Hepatocyte (in vitro differentiated cells): Measurements from ENCODE around the gene AMBRA1. TPM values are rescaled to one million over a fixed set of nuclear protein-coding genes. Genes with fewer than 3 reads are reported as not detected.

Experiments used
- DNase-seq: peaks from one replicate; pipeline ENCODE4 v3.0.0-alpha.2; 2016; ENCODE audit warnings: low spot score
- H2AFZ ChIP-seq: fragments of 200-600 bp; sonication (generic); 2 replicates; pipeline ENCODE4 v1.6.0; 2016; ENCODE audit warnings: antibody characterized with exemption, mild to moderate bottlenecking
- H3K27ac ChIP-seq: fragments of 200-600 bp; sonication (generic); 2 replicates; pipeline ENCODE4 v1.5.1; 2016; ENCODE audit warnings: mild to moderate bottlenecking
- H3K27me3 ChIP-seq: fragments of 200-600 bp; sonication (generic); 2 replicates; pipeline ENCODE4 v1.6.1; 2016
- H3K36me3 ChIP-seq: fragments of 200-600 bp; sonication (generic); replicated peaks from 2 replicates; pipeline ENCODE4 v1.5.1; 2016; ENCODE audit warnings: low read depth; ENCODE audit not compliant: insufficient read depth
- H3K4me1 ChIP-seq: fragments of 200-600 bp; sonication (generic); 2 replicates; pipeline ENCODE4 v1.5.1; 2016; ENCODE audit warnings: mild to moderate bottlenecking, moderate library complexity; ENCODE audit not compliant: insufficient read depth
- H3K4me2 ChIP-seq: fragments of 200-600 bp; sonication (generic); 2 replicates; pipeline ENCODE4 v1.6.0; 2016
- H3K4me3 ChIP-seq: fragments of 200-600 bp; sonication (generic); 2 replicates; pipeline ENCODE4 v1.5.1; 2016; ENCODE audit warnings: mild to moderate bottlenecking
- H3K79me2 ChIP-seq: fragments of 200-600 bp; sonication (generic); 2 replicates; pipeline ENCODE4 v1.6.0; 2017; ENCODE audit warnings: mild to moderate bottlenecking
- H3K9me2 ChIP-seq: fragments of 200-600 bp; sonication (generic); replicated peaks from 2 replicates; pipeline ENCODE4 v1.6.0; 2017; ENCODE audit warnings: mild to moderate bottlenecking; ENCODE audit not compliant: insufficient read depth
- H3K9me3 ChIP-seq: fragments of 200-600 bp; sonication (generic); 2 replicates; pipeline ENCODE4 v1.5.1; 2016; ENCODE audit warnings: low read depth, mild to moderate bottlenecking
- H4K20me1 ChIP-seq: fragments of 200-600 bp; sonication (generic); 2 replicates; pipeline ENCODE4 v1.6.0; 2016; ENCODE audit warnings: mild to moderate bottlenecking; ENCODE audit not compliant: insufficient read depth, poor library complexity, severe bottlenecking
- CTCF ChIP-seq: fragments of 200-600 bp; sonication (generic); IDR thresholded peaks from 2 replicates; pipeline ENCODE4 v1.5.1; 2016; ENCODE audit warnings: antibody characterized with exemption, mild to moderate bottlenecking; ENCODE audit not compliant: poor library complexity
- EZH2 ChIP-seq: fragments of 200-600 bp; sonication (generic); IDR thresholded peaks from 2 replicates; pipeline ENCODE4 v1.6.1; 2016; ENCODE audit warnings: antibody characterized with exemption, mild to moderate bottlenecking, borderline replicate concordance
- EZH2phosphoT487 ChIP-seq: fragments of 200-600 bp; sonication (generic); IDR thresholded peaks from one replicate; pipeline ENCODE4 v1.6.1; 2018; ENCODE audit warnings: antibody characterized with exemption, mild to moderate bottlenecking, low read depth, moderate library complexity; ENCODE audit not compliant: unreplicated experiment, severe bottlenecking
- WGBS: methylation state at CpG from one replicate; pipeline ENCODE4 v1.1.6; 2016; ENCODE audit warnings: low lambda C conversion rate; ENCODE audit errors: missing lambda C conversion rate; 5-methylcytosine and 5-hydroxymethylcytosine counted together
- polyA plus RNA-seq: library from polyadenylated mRNA; unstranded; fragments of >200 nt; fragmentation: Nextera tagmentation; extraction: Ambion mirVana; gene quantifications from 2 replicates; pipeline ENCODE4 v1.2.1, GENCODE V29; 2016
- total RNA-seq: library from RNA; depleted of rRNA; stranded (reverse); fragments of >200 nt; gene quantifications from 2 replicates; pipeline ENCODE4 v1.2.3, GENCODE V29; 2014

AMBRA1 gene
- total and polyA plus RNA-seq, 2 experiments from 2014 or later, result 7.2 to 31.2 TPM

- Histone ChIP-seq H3K36me3 (no peaks in the 10 kb centered on the region), H3K4me3 (no peak overlapping the region), H3K79me2 (peaks cover 13% of the 10 kb centered on the region), H2AFZ (no peak overlapping the region), H3K27ac (no peak overlapping the region), H3K9me3 (no peaks in the 10 kb centered on the region), H4K20me1 (no peaks in the 10 kb centered on the region), H3K9me2 (no peaks in the 10 kb centered on the region), H3K4me1 (peaks cover 12% of the 10 kb centered on the region), H3K27me3 (no peaks in the 10 kb centered on the region), H3K4me2 (no peak overlapping the region)
- TF ChIP-seq CTCF (no peak), EZH2 (no peak), EZH2phosphoT487 (no peak)
- no peak for DNase-seq
- 98% methylated on average over 4 of the region's 4 CpGs for WGBS
These were observed 123.9 kb downstream of the AMBRA1 start for GRCh38 chr11:46469926-46470325.

- Histone ChIP-seq H4K20me1 (no peaks in the 10 kb centered on the region), H3K27ac (no peak overlapping the region), H3K9me2 (no peaks in the 10 kb centered on the region), H3K79me2 (peaks cover 16% of the 10 kb centered on the region), H3K27me3 (no peaks in the 10 kb centered on the region), H3K4me1 (no peaks in the 10 kb centered on the region), H3K36me3 (no peaks in the 10 kb centered on the region), H2AFZ (no peak overlapping the region), H3K9me3 (no peaks in the 10 kb centered on the region), H3K4me2 (no peak overlapping the region), H3K4me3 (no peak overlapping the region)
- TF ChIP-seq EZH2 (no peak), CTCF (no peak), EZH2phosphoT487 (no peak)
- 54% methylated on average over 1 of the region's 1 CpG for WGBS
- DNase-seq, result no peak
These were observed 128.1 kb downstream of the AMBRA1 start for GRCh38 chr11:46465683-46466082.

GRCh38 chr11:46463701-46464421 is 130.0 kb downstream of the AMBRA1 start:
- no peaks in the 10 kb centered on the region for H3K4me1 ChIP-seq
- DNase-seq, result no peak
- no peaks in the 10 kb centered on the region for H3K9me2 ChIP-seq
- no peak for TF ChIP-seq CTCF
- no peak for TF ChIP-seq EZH2
- no peak for TF ChIP-seq EZH2phosphoT487
- H3K36me3 ChIP-seq, result no peaks in the 10 kb centered on the region
- no peaks in the 10 kb centered on the region for H3K9me3 ChIP-seq
- H4K20me1 ChIP-seq, result no peaks in the 10 kb centered on the region
- peaks cover 16% of the 10 kb centered on the region for H3K79me2 ChIP-seq
- H2AFZ ChIP-seq, result no peak overlapping the region
- no peak overlapping the region for H3K4me2 ChIP-seq
- H3K27me3 ChIP-seq, result no peaks in the 10 kb centered on the region
- H3K27ac ChIP-seq, result no peak overlapping the region
- 78% methylated on average over 5 of the region's 5 CpGs for WGBS
- H3K4me3 ChIP-seq, result no peak overlapping the region

GRCh38 chr11:46461461-46461927 is 132.3 kb downstream of the AMBRA1 start:
- Histone ChIP-seq H3K9me3 (no peaks in the 10 kb centered on the region), H3K9me2 (no peaks in the 10 kb centered on the region), H3K27me3 (no peaks in the 10 kb centered on the region), H3K4me3 (no peak overlapping the region), H3K27ac (no peak overlapping the region), H3K4me1 (no peaks in the 10 kb centered on the region), H3K4me2 (no peak overlapping the region), H3K36me3 (no peaks in the 10 kb centered on the region), H3K79me2 (peaks cover 25% of the 10 kb centered on the region), H2AFZ (no peak overlapping the region), H4K20me1 (no peaks in the 10 kb centered on the region)
- TF ChIP-seq EZH2phosphoT487 (no peak), CTCF (no peak), EZH2 (no peak)
- 71% methylated on average over 1 of the region's 1 CpG for WGBS
- no peak for DNase-seq
